ENCODE data around the gene CRELD1. TPM values are rescaled to one million over a fixed set of nuclear protein-coding genes. Genes with fewer than 3 reads are reported as not detected.

Gene CRELD1
- total and polyA plus RNA-seq, 2 experiments from 2014 or later: 43.9 to 82.9 TPM

DNA sequence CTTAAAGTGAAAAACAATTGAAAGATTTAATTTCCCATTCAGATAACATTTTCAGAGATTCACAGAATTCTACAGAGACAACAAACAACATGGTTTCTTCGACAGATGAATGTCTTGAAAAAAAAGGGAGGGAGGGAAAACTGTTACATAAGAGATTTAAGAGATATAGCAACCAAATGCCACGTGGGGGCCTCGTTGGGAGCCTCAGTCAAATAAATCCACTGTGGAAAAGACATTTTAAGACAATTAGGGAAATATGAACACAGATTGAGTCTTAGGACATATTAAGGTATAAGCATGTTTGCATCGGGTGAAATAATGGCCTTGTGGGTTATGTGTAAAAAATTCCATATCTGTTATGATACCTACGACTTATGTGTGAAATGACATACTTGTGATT, 23.6 kb downstream of the CRELD1 start:
- Histone ChIP-seq H3K4me3 (no peak overlapping the region), H3K9me3 (ENCODE audit: low read depth) (no peaks in the 10 kb centered on the region), H3K4me1 (ENCODE audit: insufficient read depth) (no peaks in the 10 kb centered on the region), H4K20me1 (ENCODE audit: insufficient read depth, poor library complexity, severe bottlenecking) (no peaks in the 10 kb centered on the region), H3K79me2 (no peaks in the 10 kb centered on the region), H3K27ac (no peak overlapping the region), H3K36me3 (replicated peaks; ENCODE audit: insufficient read depth, low read depth) (no peaks in the 10 kb centered on the region), H3K9me2 (replicated peaks; ENCODE audit: insufficient read depth) (no peaks in the 10 kb centered on the region), H3K4me2 (no peak overlapping the region), H2AFZ (no peak overlapping the region), H3K27me3 (no peaks in the 10 kb centered on the region)
- DNase-seq (ENCODE audit: low spot score): no peak
- TF ChIP-seq EZH2 (IDR thresholded peaks at IDR 0.05; ENCODE audit: borderline replicate concordance) (no peak), CTCF (IDR thresholded peaks at IDR 0.05; ENCODE audit: poor library complexity) (no peak), EZH2phosphoT487 (IDR thresholded peaks at IDR 0.05; ENCODE audit: low read depth, severe bottlenecking, unreplicated experiment) (no peak)
- 56% methylated on average over 5 of the region's 5 CpGs for WGBS (ENCODE audit: low lambda C conversion rate, missing lambda C conversion rate)

DNA sequence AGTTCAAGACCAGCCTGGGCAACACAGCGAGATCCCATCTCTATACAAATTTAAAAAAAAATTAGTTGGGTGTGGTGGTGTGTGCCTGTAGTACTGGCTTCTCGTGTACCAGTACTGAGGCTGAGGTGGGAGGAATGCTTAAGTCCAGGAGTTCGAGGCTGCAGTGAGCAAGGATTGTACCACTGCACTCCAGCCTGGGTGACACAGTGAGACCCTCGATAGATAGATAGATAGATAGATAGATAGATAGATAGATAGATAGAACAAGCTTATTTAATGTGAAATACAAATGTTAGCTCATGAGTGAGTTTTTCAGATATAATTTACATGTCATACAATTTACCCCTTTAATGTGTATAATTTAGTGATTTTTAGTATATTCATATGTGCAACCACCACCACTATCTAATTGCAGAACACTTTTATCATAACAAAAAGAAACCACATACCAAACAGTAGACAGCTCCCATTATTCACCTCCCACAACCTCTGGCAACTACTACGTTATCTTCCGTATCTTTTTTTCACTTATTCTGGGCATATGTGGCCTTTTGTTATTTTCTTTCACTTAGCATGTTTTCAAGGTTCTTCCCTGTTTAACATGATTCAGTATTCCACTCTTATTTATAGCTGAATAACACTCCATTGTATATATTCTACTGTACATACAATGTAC, 31.7 kb downstream of the CRELD1 start:
- WGBS (ENCODE audit: low lambda C conversion rate, missing lambda C conversion rate): 95% methylated on average over 6 of the region's 6 CpGs

DNA sequence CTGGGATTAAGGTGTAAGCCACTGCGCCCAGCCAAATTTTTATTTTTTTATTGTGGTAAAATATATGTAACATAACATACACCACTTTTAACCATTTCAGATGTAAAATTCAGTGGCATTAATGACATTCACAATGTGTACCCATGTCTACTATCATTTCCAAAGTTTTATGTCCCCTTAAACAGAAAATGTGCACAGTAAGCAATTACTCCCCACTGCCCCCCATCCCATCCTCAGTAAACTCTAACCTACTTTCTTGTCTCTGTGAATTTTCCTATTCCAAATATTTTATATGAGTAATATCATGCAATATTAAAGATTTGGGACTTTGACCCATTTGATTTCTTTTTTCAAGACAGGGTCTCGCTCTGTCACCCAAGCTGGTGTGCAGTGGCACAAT, 33.2 kb downstream of the CRELD1 start:
- no peak for TF ChIP-seq EZH2phosphoT487 (IDR thresholded peaks at IDR 0.05; ENCODE audit: low read depth, severe bottlenecking, unreplicated experiment)
- no peak for TF ChIP-seq EZH2 (IDR thresholded peaks at IDR 0.05; ENCODE audit: borderline replicate concordance)
- TF ChIP-seq CTCF (IDR thresholded peaks at IDR 0.05; ENCODE audit: poor library complexity): no peak
- H3K27ac ChIP-seq: no peak overlapping the region

More for the DNA sequence above, 31.7 kb downstream of the CRELD1 start:
- H2AFZ ChIP-seq: no peak overlapping the region
- DNase-seq (ENCODE audit: low spot score): no peak
- H3K27ac ChIP-seq: no peak overlapping the region
- H3K4me1 ChIP-seq (ENCODE audit: insufficient read depth): no peaks in the 10 kb centered on the region
- H3K9me2 ChIP-seq (replicated peaks; ENCODE audit: insufficient read depth): no peaks in the 10 kb centered on the region
- no peak for TF ChIP-seq EZH2phosphoT487 (IDR thresholded peaks at IDR 0.05; ENCODE audit: low read depth, severe bottlenecking, unreplicated experiment)
- no peak for TF ChIP-seq EZH2 (IDR thresholded peaks at IDR 0.05; ENCODE audit: borderline replicate concordance)
- no peak for TF ChIP-seq CTCF (IDR thresholded peaks at IDR 0.05; ENCODE audit: poor library complexity)
- no peaks in the 10 kb centered on the region for H3K27me3 ChIP-seq
- no peaks in the 10 kb centered on the region for H3K36me3 ChIP-seq (replicated peaks; ENCODE audit: insufficient read depth, low read depth)
- no peaks in the 10 kb centered on the region for H3K79me2 ChIP-seq
- H4K20me1 ChIP-seq (ENCODE audit: insufficient read depth, poor library complexity, severe bottlenecking): no peaks in the 10 kb centered on the region
- no peaks in the 10 kb centered on the region for H3K9me3 ChIP-seq (ENCODE audit: low read depth)
- H3K4me3 ChIP-seq: no peak overlapping the region
- no peak overlapping the region for H3K4me2 ChIP-seq

More for the DNA sequence above, 33.2 kb downstream of the CRELD1 start:
- no peak overlapping the region for H3K4me3 ChIP-seq
- H3K4me2 ChIP-seq: no peak overlapping the region
- no peak for DNase-seq (ENCODE audit: low spot score)
- H2AFZ ChIP-seq: no peak overlapping the region
- H3K79me2 ChIP-seq: no peaks in the 10 kb centered on the region
- H4K20me1 ChIP-seq (ENCODE audit: insufficient read depth, poor library complexity, severe bottlenecking): no peaks in the 10 kb centered on the region
- no peaks in the 10 kb centered on the region for H3K9me2 ChIP-seq (replicated peaks; ENCODE audit: insufficient read depth)
- WGBS (ENCODE audit: low lambda C conversion rate, missing lambda C conversion rate): 100% methylated on average over 2 of the region's 2 CpGs
- H3K9me3 ChIP-seq (ENCODE audit: low read depth): no peaks in the 10 kb centered on the region
- no peaks in the 10 kb centered on the region for H3K36me3 ChIP-seq (replicated peaks; ENCODE audit: insufficient read depth, low read depth)
- H3K27me3 ChIP-seq: no peaks in the 10 kb centered on the region
- no peaks in the 10 kb centered on the region for H3K4me1 ChIP-seq (ENCODE audit: insufficient read depth)

Data from hepatocyte (in vitro differentiated cells).